Adrenal gland (tissue), 5 donors: ENCODE data around the gene TBC1D14.

Source experiments
- CTCF ChIP-seq, 6 experiments: fragments of 450-650 bp in 4 of 6; fragments of 200-600 bp in 2 of 6; sonication (generic) in 1 of 6; IDR thresholded peaks; 1 replicate in 5 of 6; 2 replicates in 1 of 6; pipeline versions ENCODE4 v1.5.1 to v1.8.0; 2016 to 2021; ENCODE audit warnings: antibody characterized with exemption in 6 of 6, mild to moderate bottlenecking in 2 of 6, moderate library complexity in 1 of 6
- POLR2A ChIP-seq, 2 donors: fragments of 450-650 bp; IDR thresholded peaks; one replicate each; pipeline ENCODE4 v1.6.1; 2017; ENCODE audit warnings: antibody characterized with exemption in 2 of 2, mild to moderate bottlenecking in 2 of 2, moderate library complexity in 1 of 2
- donor health status: DM: no; HTN: no; CAD: no.

- TF ChIP-seq CTCF (IDR thresholded peaks at IDR 0.05) (no peak), POLR2A (IDR thresholded peaks at IDR 0.05) (no peak)
Observed at GRCh38 chr4:7004331-7004730, 94.7 kb downstream of the TBC1D14 start.
